KG1 (cell line): ENCODE data around the gene IZUMO4.

Experiments
- DNase-seq: peaks from one replicate; lab custom pipeline; 2025; lab: John Stamatoyannopoulos, UW

The IZUMO4 gene

GRCh38 chr19:2148482-2149135 lies 51.9 kb downstream of the IZUMO4 start:
- DNase-seq, result no peak
